D721Med (cell line): ENCODE data around the gene AGAP1.
A peak's percentile ranks its signal among the peaks of the same experiment; 100 is the strongest.

ENCODE experiments used
- DNase-seq: peaks from one replicate; pipeline ENCODE4 v3.0.0; 2011; ENCODE audit warnings: low spot score; ENCODE audit not compliant: insufficient read length
- FAIRE-seq: peaks from 2 replicates; lab custom pipeline; 2011; peaks lifted over from hg19 to GRCh38; lab: Jason Lieb, UNC
- TF ChIP-seq, protein P1 (sequence below): IDR thresholded peaks from 2 replicates; pipeline ENCODE4 v1.5.1; 2012; ENCODE audit warnings: mild to moderate bottlenecking, control low read depth; ENCODE audit not compliant: insufficient read depth; ENCODE audit errors: missing control alignments

AGAP1 gene

DNA sequence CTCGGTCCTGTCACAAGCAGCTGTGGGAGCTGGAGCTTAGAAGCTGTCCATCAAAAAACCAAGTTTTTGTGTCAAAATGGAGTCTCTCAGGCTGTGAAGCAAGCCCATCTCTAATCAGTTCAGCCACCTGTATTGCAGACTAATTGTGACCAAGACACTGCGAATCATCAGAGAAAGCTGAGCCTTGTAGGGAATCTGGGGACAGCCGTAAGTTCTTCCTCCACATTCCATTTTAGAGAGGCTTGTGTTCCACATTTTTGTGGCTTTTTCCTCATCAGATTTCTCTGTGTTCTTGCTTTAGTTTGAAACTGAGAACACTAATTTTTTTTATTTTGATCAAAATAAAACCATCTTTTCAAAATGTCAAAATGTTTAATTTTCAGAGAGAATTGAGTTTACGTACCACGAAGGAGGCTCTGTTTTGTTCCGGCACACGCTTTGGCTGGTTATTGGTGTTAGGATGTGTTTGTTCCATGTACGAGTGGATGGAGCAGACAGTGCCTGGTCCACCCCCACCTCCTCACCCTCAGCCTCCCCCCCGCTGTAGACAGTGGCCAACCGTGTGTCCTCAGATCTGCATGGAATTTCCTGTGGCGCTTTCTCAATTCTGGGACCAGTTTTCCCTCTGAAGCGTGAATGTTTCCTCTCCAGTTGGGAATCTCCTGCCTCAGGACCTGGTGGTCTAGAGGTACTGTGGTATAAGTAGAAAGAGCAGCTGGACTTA lies 140.8 kb downstream of the AGAP1 start:
- no peak for FAIRE-seq
- DNase-seq = no peak
- TF ChIP-seq, protein P1, sequence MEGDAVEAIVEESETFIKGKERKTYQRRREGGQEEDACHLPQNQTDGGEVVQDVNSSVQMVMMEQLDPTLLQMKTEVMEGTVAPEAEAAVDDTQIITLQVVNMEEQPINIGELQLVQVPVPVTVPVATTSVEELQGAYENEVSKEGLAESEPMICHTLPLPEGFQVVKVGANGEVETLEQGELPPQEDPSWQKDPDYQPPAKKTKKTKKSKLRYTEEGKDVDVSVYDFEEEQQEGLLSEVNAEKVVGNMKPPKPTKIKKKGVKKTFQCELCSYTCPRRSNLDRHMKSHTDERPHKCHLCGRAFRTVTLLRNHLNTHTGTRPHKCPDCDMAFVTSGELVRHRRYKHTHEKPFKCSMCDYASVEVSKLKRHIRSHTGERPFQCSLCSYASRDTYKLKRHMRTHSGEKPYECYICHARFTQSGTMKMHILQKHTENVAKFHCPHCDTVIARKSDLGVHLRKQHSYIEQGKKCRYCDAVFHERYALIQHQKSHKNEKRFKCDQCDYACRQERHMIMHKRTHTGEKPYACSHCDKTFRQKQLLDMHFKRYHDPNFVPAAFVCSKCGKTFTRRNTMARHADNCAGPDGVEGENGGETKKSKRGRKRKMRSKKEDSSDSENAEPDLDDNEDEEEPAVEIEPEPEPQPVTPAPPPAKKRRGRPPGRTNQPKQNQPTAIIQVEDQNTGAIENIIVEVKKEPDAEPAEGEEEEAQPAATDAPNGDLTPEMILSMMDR = no peak

DNA sequence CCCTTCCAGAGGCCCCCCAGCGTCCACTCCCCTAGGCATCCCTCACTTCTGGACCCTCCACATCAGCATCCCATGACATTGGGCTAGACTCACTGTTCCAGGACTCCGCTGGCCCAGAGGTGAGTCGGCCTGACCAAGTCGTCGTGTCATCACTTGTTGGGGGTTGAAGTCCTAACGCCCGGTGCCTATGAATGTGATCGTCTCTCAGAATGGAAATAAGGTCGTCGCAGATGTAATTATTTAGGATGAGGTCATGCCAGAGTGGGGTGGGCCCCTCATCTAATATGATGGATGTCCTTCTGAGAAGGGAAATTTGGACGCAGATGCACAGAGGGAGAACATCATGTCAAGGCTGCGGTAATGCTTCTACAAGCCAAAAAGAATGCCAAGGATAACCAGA lies 142.7 kb downstream of the AGAP1 start:
- FAIRE-seq (no peak), DNase-seq (no peak)
- TF ChIP-seq, protein P1 = no peak

DNA sequence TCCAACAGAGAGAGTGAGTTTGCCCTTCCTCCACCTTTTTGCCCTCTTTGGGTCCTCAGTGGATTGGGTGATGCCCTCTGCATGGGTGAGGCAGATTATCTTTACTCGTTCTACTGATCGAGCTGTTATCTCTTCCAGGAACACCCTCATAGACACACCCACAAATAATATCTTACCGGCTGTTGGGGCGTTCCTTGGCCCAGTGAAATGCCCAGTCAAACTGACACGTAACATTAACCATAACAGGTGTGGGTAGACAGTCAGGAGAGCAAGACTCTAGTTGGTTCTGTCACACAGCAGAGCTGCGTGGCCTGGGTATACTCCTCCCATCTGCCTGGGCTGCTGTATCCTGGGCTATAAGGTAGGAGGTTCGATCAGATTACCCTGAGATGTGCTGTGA lies 144.1 kb downstream of the AGAP1 start:
- TF ChIP-seq, protein P1 = no peak
- no peak for DNase-seq
- FAIRE-seq = no peak

DNA sequence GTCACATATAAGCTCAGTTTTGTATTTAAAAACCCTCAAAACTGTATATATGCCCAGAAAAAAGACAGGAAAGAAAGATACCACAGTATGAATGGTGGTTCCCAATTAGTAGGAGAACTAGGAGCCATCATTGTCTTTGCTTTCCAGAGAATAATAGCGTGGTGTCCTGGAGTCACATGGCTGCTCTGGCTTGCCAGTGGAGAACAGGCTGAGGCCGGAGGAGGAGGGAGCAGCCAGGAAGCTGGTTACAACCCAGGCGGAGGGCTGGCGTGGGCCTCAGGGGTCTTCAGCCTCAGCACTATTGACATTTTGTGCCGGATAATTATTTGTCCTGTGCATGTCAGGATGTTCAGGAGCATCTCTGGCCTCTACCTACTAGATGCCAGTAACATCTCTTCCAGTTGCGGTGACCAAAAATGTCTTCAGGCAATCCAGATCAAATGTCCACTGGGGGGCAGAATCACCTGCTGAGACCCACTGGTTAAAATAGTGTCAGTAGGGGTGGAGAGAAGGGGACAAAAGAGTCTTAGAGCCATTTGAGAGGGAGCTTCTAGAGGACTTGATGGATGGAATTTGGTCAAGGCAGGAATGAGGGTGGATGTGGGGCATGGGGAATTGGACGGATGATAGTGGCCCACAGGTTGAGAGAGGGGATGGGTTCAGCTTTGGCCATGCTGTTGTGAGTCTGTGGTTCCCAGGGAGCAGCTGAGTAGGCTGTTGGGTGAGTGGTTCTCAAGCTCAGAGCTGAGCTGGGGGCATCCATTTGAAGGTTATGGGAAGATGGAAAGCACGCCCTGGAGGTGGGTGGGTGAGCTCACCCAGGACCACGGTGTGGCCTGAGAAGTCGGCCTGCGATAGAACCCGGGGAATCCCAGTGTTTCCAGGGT lies 144.9 kb downstream of the AGAP1 start:
- no peak for DNase-seq
- no peak for FAIRE-seq
- TF ChIP-seq, protein P1 = peak; percentile 13

DNA sequence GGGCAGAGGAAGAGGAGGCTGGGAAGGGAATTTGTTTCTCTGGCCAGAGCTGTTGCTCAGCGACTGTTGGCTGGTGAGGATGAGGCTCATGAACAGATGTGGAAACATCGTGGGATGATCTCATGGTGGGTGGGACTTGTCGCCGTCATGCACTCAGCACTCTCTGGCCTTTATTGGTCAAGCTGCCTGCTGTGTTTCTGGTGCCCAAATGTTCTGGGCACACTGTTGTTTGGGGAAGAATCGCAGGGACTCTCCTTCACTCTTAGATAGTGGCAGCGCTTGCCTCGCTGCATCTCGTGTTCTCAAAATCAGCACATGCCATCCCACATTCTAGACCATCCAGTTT lies 145.6 kb downstream of the AGAP1 start:
- DNase-seq (no peak), FAIRE-seq (no peak)
- TF ChIP-seq, protein P1 = no peak

DNA sequence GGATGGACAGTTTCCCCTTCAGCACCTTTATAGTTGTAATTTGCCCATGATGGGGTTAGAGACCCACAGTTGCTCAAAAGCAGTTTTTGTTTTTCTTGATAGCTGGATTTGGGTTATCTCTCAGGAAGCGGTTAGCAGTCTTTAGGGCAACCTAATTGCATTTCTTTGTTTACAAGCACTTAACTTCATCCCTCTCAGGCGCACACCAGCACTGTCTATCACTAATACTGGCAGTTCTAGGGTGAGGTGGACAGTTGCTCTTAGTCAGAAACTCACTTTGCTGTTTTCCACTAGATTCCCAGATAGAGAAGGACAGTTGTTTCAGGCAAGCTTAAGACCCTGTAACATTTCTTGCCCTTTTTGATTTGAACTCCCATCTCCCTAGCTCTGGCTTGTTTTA lies 146.0 kb downstream of the AGAP1 start:
- no peak for FAIRE-seq
- no peak for DNase-seq
- TF ChIP-seq, protein P1 = no peak
